Neural cell (in vitro differentiated cells): ENCODE results near the gene NXNL1. TPM values are rescaled to one million over a fixed set of nuclear protein-coding genes. Genes with fewer than 3 reads are reported as not detected.

Source experiments
- H2AFZ ChIP-seq: fragments of 200-600, 300-800 bp; sonication (generic), shearing (Covaris generic); 2 replicates; pipeline ENCODE4 v1.6.0; 2014; ENCODE audit warnings: low read depth, mild to moderate bottlenecking, antibody characterized with exemption, low read length, moderate library complexity
- H3F3A ChIP-seq: fragments of 200-600 bp; shearing (Covaris generic); 2 replicates; pipeline ENCODE4 v1.6.1; 2016; ENCODE audit warnings: mild to moderate bottlenecking, moderate library complexity, mixed read lengths, antibody characterized with exemption, low read length; ENCODE audit not compliant: insufficient read depth, poor library complexity, severe bottlenecking
- H3K27ac ChIP-seq: fragments of 200-600, 300-800 bp; sonication (generic), shearing (Covaris generic); 2 replicates; pipeline ENCODE4 v1.5.1; 2014; ENCODE audit warnings: mild to moderate bottlenecking, low read length, moderate library complexity
- H3K27me3 ChIP-seq: fragments of 300-800, 200-600 bp; sonication (generic), shearing (Covaris generic); 2 replicates; pipeline ENCODE4 v1.6.0; 2014; ENCODE audit warnings: mild to moderate bottlenecking, low read depth, low read length, moderate library complexity; ENCODE audit not compliant: insufficient read depth
- H3K36me3 ChIP-seq: fragments of 300-800, 200-600 bp; sonication (generic), shearing (Covaris generic); 2 replicates; pipeline ENCODE4 v1.5.1; 2014; ENCODE audit warnings: mild to moderate bottlenecking, antibody characterized with exemption, low read length, moderate library complexity; ENCODE audit not compliant: insufficient read depth
- H3K4me2 ChIP-seq: fragments of 300-800, 200-600 bp; sonication (generic), shearing (Covaris generic); 2 replicates; pipeline ENCODE4 v1.6.0; 2014; ENCODE audit warnings: mild to moderate bottlenecking, low read length
- H3K4me3 ChIP-seq: fragments of 300-800, 200-600 bp; sonication (generic), shearing (Covaris generic); 2 replicates; pipeline ENCODE4 v1.5.1; 2014; ENCODE audit warnings: mild to moderate bottlenecking, low read length, moderate library complexity
- H3K79me2 ChIP-seq: fragments of 200-600 bp; shearing (Covaris generic); replicated peaks from 2 replicates; pipeline ENCODE4 v1.6.0; 2014; ENCODE audit warnings: mild to moderate bottlenecking, low read length, moderate library complexity; ENCODE audit not compliant: insufficient read depth
- H3K9ac ChIP-seq: fragments of 300-800, 200-600 bp; sonication (generic), shearing (Covaris generic); 2 replicates; pipeline ENCODE4 v1.6.1; 2016; ENCODE audit warnings: mild to moderate bottlenecking, low read length, mixed read lengths
- H3K9me2 ChIP-seq: fragments of 200-600 bp; shearing (Covaris generic); 2 replicates; pipeline ENCODE4 v1.6.1; 2016; ENCODE audit warnings: mild to moderate bottlenecking, low read length, mixed read lengths; ENCODE audit not compliant: insufficient read depth
- H3K9me3 ChIP-seq: fragments of 200-600, 300-800 bp; sonication (generic), shearing (Covaris generic); 2 replicates; pipeline ENCODE4 v1.6.1; 2016; ENCODE audit warnings: mild to moderate bottlenecking, mixed run types, low read length, moderate library complexity, mixed read lengths
- H4K20me1 ChIP-seq: fragments of 200-600 bp; shearing (Covaris generic); 2 replicates; pipeline ENCODE4 v1.6.1; 2016; ENCODE audit warnings: mild to moderate bottlenecking, mixed run types; ENCODE audit not compliant: insufficient read depth
- CTCF ChIP-seq: fragments of 450-650 bp; IDR thresholded peaks from 2 replicates; pipeline ENCODE4 v1.5.1; 2014; ENCODE audit warnings: antibody characterized with exemption, mild to moderate bottlenecking, moderate library complexity; ENCODE audit not compliant: poor library complexity, severe bottlenecking
- EP300 ChIP-seq: fragments of 450-650 bp; conservative IDR thresholded peaks from 2 replicates; pipeline ENCODE4 v1.6.1; 2014; ENCODE audit warnings: antibody characterized with exemption, mild to moderate bottlenecking, moderate library complexity; ENCODE audit not compliant: poor library complexity, severe bottlenecking
- EZH2 ChIP-seq: fragments of 200-600, 300-800 bp; shearing (Covaris generic), sonication (generic); IDR thresholded peaks from 2 replicates; pipeline ENCODE4 v1.6.1; 2014; ENCODE audit warnings: antibody characterized with exemption, low read length, borderline replicate concordance, mild to moderate bottlenecking; ENCODE audit not compliant: insufficient read depth, poor library complexity, severe bottlenecking
- MXI1 ChIP-seq: fragments of 450-650 bp; conservative IDR thresholded peaks from 2 replicates; pipeline ENCODE4 v1.6.1; 2014; ENCODE audit warnings: antibody characterized with exemption, mild to moderate bottlenecking; ENCODE audit not compliant: poor library complexity, severe bottlenecking
- POLR2AphosphoS5 ChIP-seq: IDR thresholded peaks from 2 replicates; pipeline ENCODE4 v1.6.1; 2012
- RAD21 ChIP-seq: fragments of 450-650 bp; conservative IDR thresholded peaks from 2 replicates; pipeline ENCODE4 v1.6.1; 2014; ENCODE audit warnings: antibody characterized with exemption, mild to moderate bottlenecking, moderate library complexity
- REST ChIP-seq: IDR thresholded peaks from 2 replicates; pipeline ENCODE4 v1.6.1; 2012; ENCODE audit warnings: borderline replicate concordance
- SMC3 ChIP-seq: fragments of 450-650 bp; conservative IDR thresholded peaks from 2 replicates; pipeline ENCODE4 v1.6.1; 2014; ENCODE audit warnings: antibody characterized with exemption, mild to moderate bottlenecking, moderate library complexity; ENCODE audit not compliant: poor library complexity
- TAF1 ChIP-seq: IDR thresholded peaks from 2 replicates; pipeline ENCODE4 v1.6.1; 2012; ENCODE audit warnings: low read depth
- polyA plus RNA-seq: library from polyadenylated mRNA; depleted of rRNA; stranded (reverse); fragments of >200 nt; gene quantifications from 2 replicates; pipeline ENCODE4 v1.2.3, GENCODE V29; 2014

Gene NXNL1
- polyA plus RNA-seq, 1 donor from 2014 or later: not detected

DNA sequence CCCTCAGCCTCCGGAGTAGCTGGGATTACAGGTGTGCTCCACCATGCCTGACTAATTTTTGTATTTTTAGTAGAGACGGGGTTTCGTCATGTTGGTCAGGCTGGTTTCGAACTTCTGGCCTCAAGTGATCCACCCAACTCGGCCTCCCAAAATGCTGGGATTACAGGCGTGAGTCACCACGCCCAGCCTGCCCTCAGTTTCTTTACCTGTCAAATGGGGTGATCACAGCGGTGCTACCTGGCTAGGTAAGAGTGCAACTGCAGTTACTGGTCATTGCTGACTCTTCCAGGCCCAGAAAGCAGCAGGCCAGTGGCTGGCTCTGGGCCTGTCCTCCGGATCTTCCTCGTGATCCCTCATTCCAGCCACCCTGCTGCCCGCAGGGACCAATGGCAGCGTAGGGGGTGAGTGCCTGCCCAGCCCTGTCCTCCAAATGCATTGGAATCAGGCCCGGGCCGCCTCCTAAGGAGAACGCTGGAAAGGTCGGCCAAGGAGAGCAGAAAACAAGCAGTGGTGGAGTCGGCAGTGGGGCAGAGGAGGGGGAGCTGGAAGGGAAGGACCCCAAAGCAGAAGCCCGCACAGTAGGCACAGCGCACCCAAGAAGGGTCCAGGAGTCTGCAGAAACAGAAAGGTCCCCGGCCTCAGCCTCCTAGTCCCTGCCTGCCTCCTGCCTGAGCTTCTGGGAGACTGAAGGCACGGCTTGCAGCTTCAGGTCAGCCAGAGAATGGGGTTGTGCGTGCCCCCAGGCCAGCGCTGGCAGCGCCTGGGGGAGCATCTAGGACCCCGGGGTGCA lies 7.8 kb upstream of the NXNL1 start:
- Histone ChIP-seq H3K9me3 (no peaks in the 10 kb centered on the region), H3K36me3 (no peaks in the 10 kb centered on the region), H3K27ac (no peak overlapping the region), H3K79me2 (peaks cover 5% of the 10 kb centered on the region), H3K27me3 (no peaks in the 10 kb centered on the region), H3F3A (no peaks in the 10 kb centered on the region), H3K9me2 (no peaks in the 10 kb centered on the region), H3K4me3 (no peak overlapping the region), H2AFZ (no peak overlapping the region), H3K9ac (no peak overlapping the region), H3K4me2 (no peak overlapping the region), H4K20me1 (no peaks in the 10 kb centered on the region)
- no peak for TF ChIP-seq EP300
- no peak for TF ChIP-seq EZH2
- no peak for TF ChIP-seq POLR2AphosphoS5
- TF ChIP-seq SMC3: no peak
- no peak for TF ChIP-seq MXI1
- TF ChIP-seq TAF1: no peak
- no peak for TF ChIP-seq RAD21
- no peak for TF ChIP-seq CTCF
- TF ChIP-seq REST: no peak

DNA sequence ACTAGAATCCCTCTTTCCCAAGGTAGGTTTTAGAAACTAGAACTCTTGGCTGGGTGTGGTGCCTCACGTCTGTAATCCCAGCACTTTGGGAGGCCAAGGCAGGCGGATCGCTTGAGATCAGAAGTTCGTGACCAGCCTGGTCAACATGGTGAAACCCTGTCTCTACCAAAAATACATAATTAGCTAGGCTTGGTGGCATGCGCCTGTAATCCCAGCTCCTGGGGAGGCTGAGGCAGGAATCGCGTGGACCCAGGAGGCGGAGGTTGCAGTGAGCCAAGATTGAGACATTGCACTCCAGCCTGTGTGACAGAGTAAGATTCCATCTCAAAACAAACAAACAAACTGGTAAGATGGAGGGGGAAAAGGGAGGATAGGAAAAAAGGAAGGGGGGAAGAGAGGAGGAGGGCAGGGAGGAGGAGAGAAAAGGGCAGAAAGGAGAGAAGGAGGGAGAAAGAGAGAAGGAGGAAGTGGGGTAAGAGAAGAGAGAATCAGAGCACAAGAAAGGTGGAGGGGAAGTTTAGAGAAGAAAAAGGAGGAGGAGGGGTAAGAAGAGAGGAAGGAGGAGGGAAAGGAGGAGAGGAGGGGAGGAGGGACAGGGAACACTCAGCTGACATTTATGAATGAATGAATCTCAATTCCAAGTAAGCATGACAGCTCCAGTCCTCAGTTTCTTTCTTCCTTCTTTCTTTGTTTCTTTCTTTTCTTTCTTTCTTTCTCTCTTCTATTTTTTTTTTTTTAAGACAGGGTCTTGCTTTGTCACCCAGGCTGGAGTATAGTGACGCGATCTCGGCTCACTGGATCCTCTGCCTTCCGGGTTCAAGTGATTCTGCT lies 7.0 kb upstream of the NXNL1 start:
- Histone ChIP-seq H3K79me2 (peaks cover 5% of the 10 kb centered on the region), H3K4me2 (no peak overlapping the region), H2AFZ (no peak overlapping the region), H3K4me3 (no peak overlapping the region), H4K20me1 (no peaks in the 10 kb centered on the region), H3K9me3 (no peaks in the 10 kb centered on the region), H3K9me2 (no peaks in the 10 kb centered on the region), H3K27ac (no peak overlapping the region), H3K36me3 (no peaks in the 10 kb centered on the region), H3K9ac (no peak overlapping the region), H3F3A (no peaks in the 10 kb centered on the region), H3K27me3 (no peaks in the 10 kb centered on the region)
- TF ChIP-seq EP300 (no peak), RAD21 (no peak), POLR2AphosphoS5 (no peak), SMC3 (no peak), CTCF (no peak), TAF1 (no peak), REST (no peak), MXI1 (no peak), EZH2 (no peak)
